GM03348 (cell line): Measurements from ENCODE around the gene TYMS.

Experiments used
- DNase-seq: peaks from one replicate; pipeline ENCODE4 v3.0.0; 2012; ENCODE audit warnings: low spot score

TYMS gene

DNA sequence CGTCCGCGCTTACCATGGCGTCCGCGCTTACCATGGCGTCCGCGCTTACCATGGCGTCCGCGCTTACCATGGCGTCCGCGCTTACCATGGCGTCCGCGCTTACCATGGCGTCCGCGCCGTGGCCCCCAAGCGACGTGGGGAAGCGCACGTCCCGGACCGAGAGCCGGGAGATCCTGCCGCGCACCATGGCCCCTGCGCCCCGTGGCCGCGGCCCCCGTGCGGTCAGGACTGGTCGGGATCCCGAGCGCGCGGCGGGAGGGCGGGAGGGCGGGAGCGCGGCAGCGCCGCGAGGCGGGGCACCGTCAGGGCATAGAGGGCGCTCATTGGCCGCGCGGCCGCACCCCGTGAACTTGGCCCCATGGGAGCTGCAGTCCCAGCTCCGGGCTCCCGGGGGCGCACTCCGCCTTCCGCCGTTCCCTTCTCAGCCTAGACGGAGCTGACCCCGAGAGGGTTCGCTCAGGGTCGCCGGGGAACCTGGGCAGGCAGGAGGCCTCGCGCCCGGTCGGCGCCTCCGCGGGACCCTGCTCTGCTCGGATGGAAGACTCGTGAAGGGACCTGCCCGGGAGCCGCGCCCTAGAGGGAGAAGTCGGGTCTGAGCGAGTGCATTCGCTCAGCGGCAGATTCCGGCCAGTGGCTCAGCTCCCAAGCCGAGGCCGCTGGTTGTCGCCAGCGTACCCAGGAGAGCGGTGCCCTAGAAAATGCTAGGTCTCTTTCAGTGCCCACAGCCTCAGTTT is 55.1 kb downstream of the TYMS start, which contains the start of gene ENOSF1:
Gene ENOSF1 (minus strand): TSS at position 230 of the 734 bp plus-strand sequence. CDS start 43 bp downstream, at position 187.
- DNase-seq = peak; percentile 95

DNA sequence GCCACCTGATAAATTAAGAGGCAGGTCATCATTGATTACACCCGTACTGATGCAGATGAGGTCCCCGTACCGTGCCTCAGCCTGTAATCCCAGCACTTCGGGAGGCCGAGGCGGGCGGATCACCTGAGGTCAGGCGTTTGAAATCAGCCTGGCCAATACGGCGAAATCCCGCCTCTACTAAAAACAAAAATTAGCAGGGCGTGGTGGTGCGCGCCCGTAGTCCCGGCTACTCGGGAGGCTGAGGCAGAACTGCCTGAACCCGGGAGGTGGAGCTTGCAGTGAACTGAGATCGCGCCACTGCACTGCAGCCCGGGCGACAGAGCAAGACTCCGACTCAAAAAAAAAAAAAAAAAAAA is 55.7 kb downstream of the TYMS start:
- DNase-seq = no peak

DNA sequence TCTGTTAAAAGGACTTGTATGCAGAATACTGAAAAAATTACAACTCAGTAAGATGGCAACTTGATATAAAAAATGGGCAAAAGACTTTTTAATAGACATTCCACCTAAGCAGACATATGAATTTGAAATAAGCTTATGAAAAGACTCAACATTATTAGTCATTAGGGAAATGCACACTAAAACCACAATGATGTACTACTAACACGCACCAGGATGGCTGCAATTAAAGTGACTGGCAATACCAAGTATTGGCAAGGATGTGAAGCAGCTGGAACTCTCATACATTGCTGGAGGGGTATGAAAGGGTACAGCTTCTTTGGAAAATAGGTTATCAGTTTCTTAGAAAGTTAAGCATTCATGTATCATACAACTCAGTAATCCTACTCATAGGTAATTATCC is 58.2 kb downstream of the TYMS start:
- peak; percentile 51 for DNase-seq

DNA sequence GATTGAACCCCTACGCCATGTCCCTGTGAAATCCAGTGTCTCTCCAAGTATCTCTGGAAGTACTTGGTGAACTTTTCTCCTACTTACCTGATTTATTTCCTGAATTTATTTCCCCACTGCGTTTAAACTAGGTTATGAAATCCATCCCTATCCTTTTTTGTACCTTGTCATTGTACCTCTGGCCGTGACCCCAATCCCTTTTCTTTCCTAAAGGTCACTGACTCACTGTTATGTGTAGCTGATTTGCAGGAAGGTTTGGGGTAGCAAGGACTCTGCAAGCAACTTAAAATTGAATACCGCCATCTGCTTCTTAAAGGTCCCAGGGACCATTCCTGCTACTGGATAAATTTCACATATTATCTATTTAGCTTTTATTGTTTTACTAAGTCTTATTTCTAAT is 59.5 kb downstream of the TYMS start:
- no peak for DNase-seq
